ENCODE results near the gene PNPLA7.

Gene PNPLA7

GRCh38 chr9:137435980-137436760 lies 114.0 kb downstream of the PNPLA7 start:
- DNase-seq (ENCODE audit: low read depth in 2 of 2), result no peak

GRCh38 chr9:137435381-137435891 lies 114.8 kb downstream of the PNPLA7 start:
- DNase-seq (ENCODE audit: low read depth in 2 of 2), result no peak

- DNase-seq (ENCODE audit: low read depth in 2 of 2), result no peak
Measured at GRCh38 chr9:137434498-137435380, 115.5 kb downstream of the PNPLA7 start.

DNA sequence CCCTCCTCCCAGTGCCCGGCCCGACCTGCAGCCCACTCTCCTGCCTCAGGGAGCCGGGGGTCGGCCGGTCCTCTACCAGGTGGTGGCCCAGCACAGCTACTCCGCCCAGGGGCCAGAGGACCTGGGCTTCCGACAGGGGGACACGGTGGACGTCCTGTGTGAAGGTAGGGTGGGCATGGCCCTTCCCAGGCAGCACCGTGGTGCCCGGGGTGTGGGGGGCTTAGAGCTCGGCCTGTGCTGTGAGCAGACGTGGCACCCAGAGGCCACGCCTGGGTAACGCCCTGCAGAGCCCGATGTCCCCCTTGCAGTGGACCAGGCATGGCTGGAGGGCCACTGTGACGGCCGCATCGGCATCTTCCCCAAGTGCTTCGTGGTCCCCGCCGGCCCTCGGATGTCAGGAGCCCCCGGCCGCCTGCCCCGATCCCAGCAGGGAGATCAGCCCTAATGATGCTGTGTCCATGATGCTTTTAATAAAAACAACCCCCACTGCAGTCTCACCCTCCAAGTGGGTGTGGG lies 116.2 kb downstream of the PNPLA7 start:
- no peak for DNase-seq (ENCODE audit: low read depth in 2 of 2)

DNA sequence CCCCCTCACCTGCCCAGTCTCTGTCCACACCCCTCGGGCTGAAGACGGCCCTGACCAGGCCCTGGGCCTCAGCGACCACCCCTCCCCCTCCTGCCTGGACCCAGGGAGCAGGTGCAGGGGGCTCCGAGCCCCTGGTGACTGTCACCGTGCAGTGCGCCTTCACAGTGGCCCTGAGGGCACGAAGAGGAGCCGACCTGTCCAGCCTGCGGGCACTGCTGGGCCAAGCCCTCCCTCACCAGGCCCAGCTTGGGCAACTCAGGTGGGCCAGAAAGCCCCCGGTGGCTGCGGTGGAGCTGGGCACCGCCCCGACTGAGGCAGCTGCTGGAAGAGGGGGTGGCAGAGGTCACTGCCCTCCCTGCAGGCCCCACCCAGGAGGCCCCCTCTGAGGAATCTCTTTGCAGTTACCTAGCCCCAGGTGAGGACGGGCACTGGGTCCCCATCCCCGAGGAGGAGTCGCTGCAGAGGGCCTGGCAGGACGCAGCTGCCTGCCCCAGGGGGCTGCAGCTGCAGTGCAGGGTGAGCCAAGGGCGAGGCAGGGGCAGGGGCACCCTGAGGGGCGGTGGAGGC lies 116.8 kb downstream of the PNPLA7 start:
- no peak for DNase-seq (ENCODE audit: low read depth in 2 of 2)

GRCh38 chr9:137432687-137433348 lies 117.4 kb downstream of the PNPLA7 start:
- no peak for DNase-seq (ENCODE audit: low read depth in 2 of 2)

DNA sequence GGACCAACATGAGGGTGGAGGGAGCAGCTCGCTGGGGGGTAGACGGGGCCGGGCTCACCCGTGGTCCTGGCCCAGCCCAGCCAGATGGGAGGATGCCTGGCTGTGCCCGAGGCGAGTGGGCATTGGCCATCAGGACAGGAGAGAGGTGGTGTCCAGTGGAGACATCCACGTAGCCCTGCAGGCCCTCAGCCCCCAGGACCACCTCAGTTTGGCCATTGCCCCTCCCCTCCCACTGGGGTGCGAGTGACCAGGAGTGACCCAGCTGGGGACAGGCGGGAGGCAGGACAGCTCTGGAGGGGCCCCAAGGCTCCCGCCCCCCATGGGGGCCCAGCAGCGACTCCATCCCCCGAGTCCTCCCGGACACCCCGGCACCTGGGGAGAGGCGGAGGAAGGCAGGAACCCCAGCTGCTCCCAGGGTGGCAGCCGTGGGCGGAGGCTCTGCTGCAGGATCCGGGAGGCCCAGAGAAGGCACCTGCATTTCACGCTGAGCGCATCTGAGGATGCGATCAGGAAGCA lies 118.7 kb downstream of the PNPLA7 start:
- no peak for DNase-seq (ENCODE audit: low read depth in 2 of 2)

DNA sequence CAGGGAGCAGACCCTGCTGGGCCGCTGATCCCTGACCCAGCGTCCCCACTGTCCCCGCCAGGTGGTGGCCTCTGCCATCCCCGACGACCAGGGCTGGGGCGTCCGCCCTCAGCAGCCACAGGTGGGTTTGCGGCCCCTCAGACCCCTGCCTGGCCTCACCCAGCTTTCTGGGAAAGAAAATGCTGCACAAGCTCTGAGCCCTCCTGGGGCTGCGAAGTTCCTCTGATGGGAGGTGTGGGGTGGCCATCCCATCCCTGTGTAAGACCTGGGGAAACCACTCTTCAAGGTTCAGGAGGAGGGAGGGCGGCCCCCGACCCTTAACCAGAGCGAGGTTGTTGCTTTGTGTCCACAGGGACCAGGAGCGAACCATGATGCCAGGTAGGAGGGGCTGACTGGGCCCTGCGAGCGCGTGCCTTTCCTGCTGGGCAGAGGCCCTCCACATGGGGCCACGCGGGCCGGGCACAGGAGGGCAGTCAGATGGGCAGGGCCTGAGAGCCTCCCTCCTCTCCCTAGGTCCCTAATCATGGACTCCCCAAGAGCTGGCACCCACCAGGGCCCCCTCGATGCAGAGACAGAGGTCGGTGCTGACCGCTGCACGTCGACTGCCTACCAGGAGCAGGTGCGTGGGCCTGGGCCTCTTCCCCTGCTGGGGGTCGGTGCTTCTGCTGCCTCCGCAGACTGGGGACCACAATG lies 119.3 kb downstream of the PNPLA7 start:
- no peak for DNase-seq (ENCODE audit: low read depth in 2 of 2)

DNA sequence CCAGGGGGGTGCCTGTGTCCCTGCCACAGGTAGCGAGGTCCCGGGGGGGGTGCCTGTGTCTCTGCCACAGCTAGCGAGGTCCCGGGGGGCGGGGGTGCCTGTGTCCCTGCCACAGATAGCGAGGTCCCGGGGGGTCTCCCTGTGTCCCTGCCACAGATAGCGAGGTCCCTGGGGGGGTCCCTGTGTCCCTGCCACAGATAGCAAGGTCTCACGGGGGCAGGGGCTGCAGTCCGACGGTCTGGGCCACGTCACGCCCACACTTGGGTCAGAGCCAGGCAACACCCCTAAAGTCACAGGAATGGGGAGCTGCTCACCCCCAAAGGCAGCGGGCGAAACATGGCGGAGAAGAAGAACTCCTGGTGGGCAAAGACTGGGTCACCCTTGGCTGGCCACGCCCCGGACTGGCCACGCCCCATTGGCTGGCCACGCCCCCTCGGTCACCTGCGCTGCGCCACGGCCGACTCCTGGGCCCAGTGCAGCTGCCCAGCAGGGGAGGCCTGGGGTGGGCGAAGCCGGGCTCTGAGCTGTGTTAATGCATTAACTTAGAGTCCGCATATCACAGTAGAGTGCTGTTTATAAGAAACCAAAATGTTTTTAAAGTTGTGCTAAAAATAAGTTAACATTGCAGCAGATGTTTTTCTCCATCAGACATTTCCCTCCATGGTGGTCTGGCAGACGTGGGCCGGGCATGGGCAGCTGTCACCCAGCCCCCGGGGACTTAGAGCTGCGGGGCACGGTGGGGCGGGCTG lies 120.1 kb downstream of the PNPLA7 start:
- DNase-seq (ENCODE audit: low read depth in 2 of 2), result no peak

DNA sequence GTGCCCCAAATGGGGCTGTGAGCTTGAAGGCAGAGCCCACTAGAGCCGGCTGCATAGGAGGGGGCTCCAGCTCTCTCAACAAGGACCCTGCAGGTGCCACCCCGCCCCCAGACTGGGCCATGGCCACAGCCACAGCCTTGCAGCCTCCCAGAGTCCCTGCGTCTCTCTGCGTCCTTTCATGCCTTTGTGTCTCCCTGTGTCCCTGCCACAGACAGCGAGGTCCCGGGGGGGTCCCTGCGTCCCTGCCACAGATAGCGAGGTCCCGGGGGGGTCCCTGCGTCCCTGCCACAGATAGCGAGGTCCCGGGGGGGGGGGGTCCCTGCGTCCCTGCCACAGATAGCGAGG lies 120.7 kb downstream of the PNPLA7 start:
- no peak for DNase-seq (ENCODE audit: low read depth in 2 of 2)

DNA sequence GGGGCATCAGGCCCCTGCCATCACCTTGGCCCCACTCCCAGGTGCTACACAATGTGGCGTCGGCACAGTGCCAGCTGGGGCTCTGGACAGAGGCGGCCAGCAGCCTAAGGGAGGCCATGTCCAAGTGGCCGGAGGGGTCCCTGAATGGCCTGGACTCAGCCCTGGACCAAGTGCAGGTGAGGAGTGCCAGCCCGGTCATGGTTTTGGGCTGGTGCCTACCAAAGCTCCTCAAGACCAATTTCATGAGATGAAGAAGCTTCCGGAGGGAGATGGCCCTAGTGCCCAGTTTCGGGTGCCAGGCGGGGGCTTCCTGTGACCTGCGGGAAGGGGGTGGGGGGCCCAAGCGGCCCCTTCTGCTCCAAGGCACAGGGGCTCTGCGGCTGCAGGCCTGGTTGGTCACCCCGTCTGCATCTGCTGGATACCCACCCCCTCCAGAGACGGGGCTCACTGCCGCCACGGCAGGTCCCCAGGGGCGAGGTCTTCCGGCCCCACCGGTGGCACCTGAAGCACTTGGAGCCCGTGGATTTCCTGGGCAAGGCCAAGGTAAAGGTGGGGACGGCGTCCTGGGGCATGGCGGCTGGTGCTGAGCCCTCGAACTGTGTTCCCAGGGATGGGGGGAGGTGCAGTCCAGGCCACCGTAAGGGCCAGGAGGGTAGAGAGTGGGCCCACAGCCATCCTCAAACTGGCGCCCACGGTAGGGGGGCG lies 121.2 kb downstream of the PNPLA7 start:
- no peak for DNase-seq (ENCODE audit: low read depth in 2 of 2)

- no peak for DNase-seq (ENCODE audit: low read depth in 2 of 2)
Measured at GRCh38 chr9:137428311-137428630, 121.9 kb downstream of the PNPLA7 start.

DNA sequence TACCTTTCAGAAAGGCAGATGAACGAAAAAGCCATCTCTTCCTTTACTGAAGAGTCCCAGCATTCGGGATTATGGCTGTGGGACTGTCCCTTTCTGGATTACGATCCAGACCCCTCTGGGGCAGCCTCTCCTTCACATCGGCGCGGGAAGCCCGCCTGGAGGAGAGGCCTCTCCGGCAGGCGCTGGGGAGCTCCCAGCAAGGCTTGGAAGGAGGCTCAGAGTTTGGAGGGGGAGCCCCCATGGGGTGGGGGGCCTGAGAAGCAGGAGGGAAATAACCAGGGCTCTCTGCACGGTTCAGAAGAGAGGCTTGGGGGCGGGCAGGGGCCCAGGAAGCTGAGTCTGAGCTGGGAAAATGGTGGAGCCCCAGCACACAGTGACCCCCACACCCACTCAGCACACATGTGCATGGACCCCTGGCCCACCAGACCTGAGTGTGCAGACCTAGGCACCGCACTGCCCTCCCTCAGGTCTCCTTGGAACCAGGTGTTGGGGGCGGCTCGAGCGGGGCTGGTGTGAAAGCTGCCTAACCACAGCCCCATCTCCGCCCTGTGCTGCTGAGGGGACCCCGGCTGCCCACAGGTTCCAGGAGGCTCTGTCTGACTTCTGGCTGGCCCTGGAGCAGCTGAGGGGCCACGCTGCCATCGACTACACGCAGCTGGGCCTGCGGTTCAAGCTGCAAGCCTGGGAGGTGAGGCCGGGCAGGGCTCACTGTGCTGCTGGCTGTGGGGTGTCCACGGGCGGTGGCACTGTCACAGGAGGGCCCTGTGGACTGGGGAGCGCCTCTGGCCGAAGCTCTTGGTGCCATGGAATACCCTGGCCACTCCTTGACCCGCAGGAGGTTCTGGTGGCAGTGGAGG lies 122.5 kb downstream of the PNPLA7 start:
- DNase-seq (ENCODE audit: low read depth in 2 of 2), result no peak

GRCh38 chr9:137426018-137426681 lies 124.1 kb downstream of the PNPLA7 start:
- DNase-seq (ENCODE audit: low read depth in 2 of 2), result no peak

DNA sequence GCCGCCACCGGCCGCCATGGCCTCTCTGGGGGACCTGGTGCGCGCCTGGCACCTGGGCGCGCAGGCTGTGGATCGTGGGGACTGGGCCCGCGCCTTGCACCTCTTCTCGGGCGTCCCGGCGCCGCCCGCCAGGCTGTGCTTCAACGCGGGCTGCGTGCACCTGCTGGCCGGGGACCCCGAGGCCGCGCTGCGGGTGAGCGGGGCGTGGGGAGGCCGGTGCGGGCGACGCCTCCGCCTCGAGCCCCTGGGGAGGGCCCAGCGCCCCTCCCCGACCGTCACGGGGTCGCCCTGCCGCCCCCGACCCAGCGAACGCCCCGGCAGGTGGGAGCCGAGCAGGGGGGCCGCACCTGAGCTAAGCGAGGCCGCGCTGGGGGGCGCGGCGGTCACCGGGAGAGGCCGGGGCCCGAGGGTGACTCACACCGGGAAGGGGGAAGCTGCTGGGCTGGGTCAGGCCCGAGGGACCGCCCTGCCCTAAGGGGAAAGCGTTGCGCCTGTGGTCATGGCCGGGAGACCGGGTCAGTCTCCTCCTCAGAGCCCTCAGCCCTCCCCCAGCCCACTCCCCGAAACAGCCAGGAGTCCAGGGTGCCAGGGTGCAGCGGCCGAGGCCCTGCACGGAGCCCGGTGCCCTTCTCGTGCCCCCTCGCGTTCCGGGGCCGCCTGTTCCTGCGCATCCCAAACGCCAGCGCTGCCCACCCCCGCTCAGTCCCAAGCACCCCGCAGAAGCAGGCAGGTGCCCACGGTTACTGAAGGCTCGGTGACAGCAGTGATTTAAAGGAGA lies 126.5 kb downstream of the PNPLA7 start:
- no peak for DNase-seq (ENCODE audit: low read depth in 2 of 2)

DNA sequence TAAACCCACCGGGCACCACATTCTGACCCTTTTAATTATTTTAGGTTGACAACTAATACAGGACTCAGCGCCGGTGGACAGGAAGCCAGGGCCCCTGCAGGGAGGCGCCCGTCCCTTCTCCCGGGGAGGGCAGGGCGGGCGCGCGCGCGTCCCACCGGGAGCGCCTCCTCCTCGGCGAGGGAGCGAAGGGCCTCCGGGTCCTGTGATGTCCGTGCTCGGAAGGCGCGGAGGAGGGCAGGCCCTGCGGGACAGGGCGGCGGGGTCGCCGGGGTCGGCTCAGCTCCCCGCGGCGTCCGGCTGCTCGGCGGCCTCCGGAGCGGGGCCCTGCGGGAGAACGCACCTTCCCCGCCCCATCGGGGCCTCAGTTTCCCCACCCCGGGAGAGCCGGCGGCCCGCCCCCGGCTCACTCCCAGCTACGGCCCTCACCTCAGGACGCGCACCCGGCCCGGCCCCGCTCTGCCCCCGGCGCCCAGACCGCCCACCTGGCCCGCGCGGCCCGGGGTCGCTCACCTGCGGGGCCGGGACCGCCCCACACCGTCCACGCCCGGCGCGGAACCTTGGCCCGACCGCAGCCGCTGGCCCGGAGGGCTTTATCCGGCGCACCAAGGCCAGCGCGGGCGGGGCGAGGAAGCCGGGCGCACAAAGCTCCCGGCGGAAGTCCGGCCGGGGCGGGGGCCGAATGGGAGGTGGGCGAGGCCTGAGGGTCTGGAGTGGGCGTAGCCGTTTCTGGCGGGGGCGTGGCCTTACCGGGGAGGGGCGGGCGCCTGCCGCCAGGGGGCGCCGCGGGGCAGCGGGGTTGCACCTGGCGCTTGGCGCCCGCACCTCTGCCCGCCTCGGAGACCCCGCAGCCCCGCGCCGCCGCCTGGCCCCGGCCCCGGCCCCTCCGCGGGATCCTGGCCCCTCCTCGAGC lies 127.3 kb downstream of the PNPLA7 start, which contains the start of the genes EXD3 and NOXA1:
EXD3 (minus strand) TSS at position 559 of the 910 bp plus-strand sequence. CDS start 27,805 bp downstream, outside the sequence.
NOXA1 (plus strand) TSS at position 790 of the 910 bp plus-strand sequence. CDS start 137 bp downstream, outside the sequence.
- peak; percentile 87 to 94 for DNase-seq (ENCODE audit: low read depth in 2 of 2)

Data from stimulated activated CD4-positive, alpha-beta T cell treated with anti-CD3 and anti-CD28 coated beads, Interleukin-12 subunit alpha, Interleukin-12 subunit beta, amount 100 ng/mL, for 24 hours (primary cell).